NCI-H2171 (cell line): ENCODE results near the gene LRCH1.

Source experiments
- DNase-seq: peaks from one replicate; lab custom pipeline; 2025; lab: John Stamatoyannopoulos, UW

The LRCH1 gene

DNA sequence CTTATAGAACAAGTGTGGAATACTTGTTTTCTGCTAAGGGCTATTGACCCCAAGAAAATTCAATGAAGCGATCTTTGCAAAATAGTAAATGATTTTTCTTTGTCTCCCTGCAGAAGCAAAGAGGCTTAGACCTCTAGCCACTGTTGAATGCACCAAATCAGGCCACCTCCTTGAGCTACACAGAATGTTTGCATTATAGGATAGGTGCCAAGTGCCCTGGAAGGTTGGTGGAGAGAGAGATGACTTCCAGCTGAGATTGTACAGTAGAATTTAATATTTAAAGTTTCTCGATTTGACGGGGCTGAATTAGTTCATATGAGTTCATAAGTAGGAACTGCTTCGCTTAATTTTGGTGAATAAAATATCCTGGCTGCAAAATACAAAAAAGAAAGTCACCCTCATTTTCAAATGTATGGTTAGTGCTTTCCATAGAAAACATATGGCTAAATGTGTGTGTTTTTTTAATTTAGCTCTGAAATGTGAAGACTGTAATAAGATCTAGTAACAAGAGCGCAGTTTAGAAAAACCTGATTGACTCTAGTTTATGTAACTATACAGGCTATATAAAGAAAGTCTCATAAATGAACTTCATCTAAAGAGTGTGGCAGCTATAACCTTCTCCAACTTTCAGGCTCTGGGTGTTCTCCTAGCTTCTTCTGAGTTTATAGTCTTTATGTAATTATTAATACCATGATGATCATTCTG, 41.6 kb downstream of the LRCH1 start:
- DNase-seq = no peak

DNA sequence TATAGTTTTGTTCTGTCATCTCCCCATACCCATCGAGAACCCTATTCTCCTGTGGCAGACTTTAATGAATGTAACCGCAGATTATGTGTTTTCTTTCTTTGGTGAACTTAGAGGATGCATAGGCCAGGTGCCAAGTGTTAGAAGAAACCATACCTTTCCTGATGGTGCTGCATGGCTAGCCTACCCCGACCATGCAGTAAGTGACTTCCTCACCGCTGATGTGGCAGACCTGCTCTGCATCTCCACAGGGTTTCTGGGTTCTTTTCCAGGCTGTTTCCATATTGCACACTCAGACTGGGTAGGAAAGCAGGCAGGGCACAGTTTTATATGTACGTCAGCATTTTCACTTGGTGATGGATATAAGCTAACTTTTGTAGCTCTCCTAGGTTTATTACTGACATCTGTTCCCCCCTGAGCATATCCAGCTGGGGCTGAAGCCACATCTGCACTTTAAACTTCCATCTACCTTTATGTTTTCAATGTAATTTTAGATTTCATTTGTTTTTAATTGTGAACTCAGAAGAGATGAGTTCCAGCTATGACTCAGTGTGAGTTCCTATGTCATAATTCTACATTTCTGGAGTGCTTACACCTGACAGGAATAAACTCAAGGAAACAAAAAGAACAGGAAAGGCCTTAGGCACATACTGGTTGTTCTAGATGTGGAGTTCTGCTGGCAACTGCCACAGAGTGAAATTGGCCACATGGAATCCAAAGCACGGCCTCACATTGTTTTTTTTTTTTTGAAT, 42.3 kb downstream of the LRCH1 start:
- no peak for DNase-seq

DNA sequence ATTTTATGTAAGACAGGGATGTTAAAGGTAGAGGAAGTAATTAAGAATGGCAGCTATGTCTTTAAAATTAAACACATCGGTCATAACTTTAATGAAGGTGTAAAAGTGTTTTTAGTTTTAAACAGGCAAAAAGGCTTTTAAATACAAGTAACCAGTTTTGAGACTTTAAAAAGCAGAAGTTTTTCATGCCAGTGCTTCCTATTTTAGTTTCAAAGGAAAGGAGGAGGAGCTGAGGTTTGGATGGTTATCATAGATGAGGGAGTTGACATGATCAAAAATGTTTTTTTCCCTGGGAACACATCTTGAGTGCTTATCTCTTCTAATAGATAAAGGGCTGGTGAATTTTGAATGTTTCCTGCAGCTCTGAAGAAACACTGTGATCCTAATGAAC, 42.9 kb downstream of the LRCH1 start:
- DNase-seq = no peak

DNA sequence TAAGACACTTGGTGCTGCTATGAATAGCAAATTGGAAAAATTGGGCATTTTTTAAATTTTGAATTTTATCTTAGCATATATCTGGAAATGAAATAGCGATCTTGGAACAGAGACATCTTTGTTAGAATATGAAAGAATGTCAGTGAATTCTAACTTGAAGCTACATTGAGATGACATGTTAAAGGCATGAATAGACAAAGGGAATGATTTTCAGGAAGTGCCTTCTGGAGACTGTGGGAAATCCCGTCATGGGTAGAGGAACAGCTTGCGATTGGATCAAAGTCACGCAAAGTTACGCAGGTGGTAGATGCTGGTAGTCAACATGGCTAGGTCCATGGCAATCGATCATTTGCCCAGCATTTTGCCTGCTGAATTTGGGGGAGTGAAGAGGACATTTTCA, 43.5 kb downstream of the LRCH1 start:
- DNase-seq = no peak

DNA sequence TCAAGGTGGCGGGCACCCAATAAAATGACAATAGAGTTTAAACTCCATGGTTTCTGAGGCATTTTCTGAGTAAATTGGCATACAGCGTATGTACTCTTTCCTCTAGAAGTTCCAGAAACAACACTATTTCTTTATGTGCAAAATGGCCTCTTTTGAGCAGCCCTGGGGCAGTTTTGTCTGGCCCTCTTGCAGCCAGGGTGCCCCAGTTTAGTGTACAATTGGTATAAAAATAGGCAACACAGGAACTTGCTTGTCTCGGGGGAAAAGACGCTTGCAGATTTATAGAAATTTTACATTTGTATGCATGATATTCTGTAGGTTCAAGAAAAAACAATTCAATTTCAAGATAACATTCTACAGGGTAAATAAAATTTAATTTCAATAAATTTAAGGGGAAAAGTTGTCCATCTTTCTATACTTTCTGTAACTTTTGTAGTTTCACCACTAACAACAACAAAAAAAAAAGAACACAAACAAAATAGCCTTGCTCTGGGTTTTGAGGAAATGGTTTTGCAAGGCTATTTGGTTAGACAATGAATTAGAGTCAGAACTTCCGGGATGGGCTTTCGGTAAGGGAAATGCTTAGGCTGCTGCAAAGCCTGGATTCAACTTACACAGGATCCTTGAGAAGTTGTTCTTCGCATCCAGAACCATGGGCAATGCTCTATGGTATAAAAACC, 45.3 kb downstream of the LRCH1 start:
- no peak for DNase-seq

DNA sequence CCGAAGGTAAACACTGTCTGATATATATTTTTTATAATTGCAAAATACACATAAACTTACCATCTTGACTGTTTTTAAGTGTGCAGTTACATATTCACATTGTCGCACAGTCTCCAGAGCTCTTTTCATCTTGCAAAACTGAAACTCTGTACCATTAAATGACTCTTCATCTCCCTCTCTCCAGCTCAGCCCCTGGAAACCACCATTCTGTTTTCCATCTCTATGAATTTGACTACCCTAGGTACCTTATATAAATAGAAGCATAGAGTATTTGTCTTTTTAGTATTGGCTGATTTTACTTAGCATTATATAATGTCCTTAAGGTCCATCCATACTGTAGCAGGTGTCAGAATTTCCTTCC, 45.8 kb downstream of the LRCH1 start:
- no peak for DNase-seq

DNA sequence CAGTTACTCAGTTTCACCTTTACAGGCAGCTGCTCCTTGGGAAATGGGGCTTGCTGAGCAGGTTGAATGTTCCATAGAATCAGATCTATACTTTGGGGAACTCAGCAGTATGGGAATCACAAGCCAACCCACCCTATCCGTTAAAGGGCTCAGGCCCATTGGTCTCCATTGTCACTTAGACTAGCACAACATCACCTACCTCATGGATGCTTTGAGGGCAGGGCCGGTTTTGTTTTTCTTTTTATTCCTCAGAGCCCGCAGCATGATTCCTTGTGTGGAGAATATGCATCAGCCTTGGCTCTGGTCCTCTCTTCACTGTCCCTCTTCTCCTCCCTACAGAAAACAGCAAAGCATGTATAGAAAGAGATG, 48.0 kb downstream of the LRCH1 start:
- no peak for DNase-seq

DNA sequence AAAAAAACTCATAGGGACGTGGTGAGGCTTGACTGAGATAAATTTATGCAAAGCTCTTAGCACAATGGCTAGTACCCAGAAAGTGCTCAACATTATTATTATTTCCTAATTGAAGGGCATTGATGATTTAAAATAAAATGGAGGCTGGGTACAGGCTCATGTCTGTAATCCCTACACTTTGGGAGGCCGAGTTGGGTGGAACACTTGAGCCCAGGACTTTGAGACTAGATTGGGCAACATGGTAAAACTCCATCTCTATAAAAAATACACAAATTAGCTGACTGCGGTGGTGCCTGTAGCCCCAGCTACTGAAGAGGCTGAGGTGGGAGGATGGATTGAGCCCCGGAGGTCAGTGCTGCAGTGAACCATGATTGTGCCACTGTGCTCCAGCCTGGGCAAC, 49.6 kb downstream of the LRCH1 start:
- no peak for DNase-seq

DNA sequence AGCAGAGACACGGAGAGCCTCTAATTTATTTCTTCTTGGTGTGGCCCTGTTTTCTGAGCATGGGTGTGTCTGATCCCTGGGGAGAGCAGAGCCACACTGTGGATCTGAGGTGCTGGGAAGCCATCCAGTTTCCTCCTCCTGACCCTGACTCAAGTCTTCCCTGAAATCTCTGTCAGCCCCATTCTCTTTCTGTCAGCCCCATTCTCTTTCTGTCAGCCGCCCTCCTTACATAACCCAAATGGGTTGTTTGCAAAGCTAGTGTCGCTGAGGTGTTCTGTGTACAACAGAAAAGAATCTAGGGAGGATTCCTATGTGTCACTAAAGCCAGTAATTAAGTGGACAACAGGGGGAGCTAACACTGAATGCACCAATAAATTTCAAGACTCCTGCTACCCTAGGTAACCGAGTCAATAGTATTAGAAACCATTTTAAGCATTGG, 50.2 kb downstream of the LRCH1 start:
- no peak for DNase-seq

DNA sequence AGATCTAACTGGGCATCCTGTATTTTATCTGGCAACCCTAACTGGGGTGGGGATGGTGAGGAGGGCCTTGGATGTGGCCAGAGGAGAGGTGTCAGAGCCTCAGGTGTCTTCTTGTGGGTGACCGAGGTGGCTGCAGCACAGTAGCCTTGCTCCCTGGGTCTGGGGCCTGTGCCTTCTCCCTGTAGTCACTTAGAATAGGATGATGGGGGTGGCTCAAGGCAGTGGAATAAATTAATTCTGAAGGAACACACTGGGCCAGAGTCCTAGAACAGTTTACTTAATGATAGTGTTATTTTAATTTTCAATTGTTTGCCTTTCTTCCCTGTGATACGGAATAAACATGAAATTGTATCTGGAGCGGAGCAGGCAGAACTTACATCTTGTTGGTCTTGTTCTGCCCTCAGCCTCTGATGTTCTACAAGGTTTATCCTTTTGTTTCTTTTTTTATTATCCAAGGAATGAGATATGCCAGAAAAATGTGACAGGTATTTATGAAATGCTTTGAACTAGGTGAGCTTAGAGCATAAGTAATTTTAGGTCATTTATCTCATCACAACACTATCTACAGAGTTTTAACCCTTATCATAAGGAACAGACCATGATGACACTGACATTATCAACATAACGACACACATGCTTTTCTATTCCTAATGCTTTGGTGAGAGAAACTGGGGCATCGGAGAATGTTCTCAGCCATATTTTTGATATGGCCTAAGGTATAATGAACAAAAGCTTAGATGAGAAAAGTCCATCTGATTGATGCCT, 51.4 kb downstream of the LRCH1 start:
- no peak for DNase-seq

DNA sequence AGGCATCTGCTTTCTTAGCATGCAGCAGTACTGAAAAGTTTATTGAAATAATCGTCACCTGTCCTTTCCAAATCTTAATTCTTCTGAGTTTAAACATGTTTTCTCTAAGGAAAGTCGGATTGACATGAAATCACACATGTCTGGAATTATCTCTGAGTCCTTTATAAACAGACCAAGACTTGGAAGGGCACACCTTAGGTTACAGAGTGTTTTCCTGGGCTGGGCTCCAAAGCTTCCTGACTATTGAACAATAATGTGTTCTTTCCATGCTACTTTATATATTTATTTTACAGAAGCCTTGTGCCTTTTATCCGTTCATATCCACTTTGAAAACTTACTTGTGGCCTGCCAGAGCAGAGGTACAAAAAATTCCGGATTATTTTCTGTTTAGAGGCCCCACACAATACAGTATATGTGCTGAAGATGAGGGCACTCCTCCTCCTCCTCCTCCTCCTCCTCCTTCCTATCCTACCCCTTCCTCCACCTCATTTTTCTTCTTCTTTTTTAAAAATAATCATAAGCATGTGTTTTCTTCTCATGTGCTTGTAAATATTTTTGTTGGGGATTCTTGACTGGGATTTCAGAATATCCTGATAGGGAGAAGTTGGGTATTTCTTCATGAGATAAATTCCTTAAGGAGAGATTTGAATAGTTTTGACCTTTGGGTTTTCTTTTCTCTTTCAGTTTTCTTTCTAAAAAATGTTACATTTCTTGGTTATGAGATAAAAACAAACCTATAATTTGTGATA, 52.3 kb downstream of the LRCH1 start:
- DNase-seq = no peak

DNA sequence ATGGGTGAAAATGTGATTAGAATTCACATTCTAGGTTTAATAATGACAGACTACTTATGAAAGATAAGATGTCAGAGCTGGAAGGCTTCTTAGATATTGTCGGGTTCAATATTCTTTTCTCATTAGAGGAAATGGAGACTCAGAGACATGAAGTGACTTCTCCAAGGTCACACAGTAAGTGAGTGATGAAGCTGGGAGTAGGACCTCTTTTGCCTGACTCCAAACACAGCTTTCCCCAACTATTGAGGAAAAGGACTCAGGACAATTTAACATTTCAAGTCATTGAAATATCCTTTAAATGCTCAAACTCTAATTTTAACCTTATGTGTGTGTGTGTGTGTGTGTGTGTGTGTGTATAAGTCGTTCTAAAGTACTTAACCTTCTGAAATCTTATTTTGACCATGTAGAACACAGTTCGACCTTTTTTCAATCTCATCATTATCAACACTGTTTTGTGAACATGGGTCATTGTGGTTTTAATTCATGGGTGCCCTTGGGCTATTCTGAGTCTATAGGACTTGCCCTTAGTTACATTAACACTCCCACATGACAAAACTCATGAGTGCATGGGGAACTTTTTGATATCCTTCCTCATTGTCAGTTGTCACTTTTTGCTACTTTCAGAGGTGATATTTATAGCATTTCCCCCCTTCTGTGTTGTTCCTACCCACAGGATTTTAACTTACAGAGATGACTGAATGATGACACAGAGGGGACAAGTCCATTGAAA, 53.0 kb downstream of the LRCH1 start:
- DNase-seq = no peak

DNA sequence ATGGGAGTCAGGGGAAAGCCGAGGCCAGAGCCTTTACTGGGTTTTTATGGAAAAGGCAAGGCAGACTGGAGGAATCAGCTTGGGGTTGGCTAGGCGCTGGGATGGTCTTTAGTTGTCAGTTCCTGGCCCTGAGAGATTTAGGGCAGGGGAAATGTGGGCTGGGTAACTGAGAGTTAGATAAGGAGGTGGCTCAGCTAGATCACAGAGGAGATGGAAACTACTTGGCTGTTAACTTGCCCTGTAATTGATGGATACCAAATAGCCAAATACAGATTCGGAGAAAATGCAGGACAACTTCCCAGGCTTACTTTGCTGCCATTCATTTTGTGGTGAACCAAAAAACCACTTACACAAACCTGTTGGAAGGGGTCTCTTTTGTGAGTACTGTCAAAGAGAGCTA, 54.0 kb downstream of the LRCH1 start:
- DNase-seq = no peak

DNA sequence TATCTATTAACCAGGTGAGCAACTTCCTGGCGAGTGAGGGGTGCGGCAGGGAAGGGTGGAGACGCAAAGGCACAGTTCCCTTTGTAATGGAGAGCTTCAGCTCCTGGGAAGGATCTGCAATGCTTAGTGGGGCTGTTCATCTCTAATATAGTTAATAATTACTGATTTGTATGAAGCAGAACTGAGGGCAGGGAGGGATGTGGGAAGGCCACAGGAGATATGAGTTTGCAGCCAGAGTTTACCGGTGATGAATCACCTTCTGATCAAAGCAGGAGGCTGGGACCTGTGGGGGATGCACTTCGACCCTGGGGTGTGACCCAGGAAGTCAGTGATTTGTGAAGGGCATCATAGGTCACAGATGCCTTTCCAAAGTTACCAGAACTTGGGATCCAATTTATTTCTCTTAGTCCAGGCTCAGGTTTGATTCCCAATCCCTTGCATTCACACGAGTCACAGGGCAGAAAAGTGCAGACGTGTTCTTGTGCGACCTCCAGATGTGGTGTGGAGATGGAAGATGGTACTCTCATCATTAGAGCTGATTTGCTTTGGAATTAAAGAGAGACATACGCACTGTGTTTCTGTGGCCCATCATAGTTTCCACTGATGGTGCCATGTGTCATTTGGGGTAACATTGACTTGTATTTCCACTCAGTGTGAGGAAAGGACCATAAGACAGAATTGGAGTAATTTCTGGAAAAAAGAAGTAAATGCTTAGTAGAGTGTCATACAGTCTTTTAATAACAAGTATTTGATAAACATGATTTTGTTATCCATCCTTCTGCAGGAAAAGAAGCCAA, 55.0 kb downstream of the LRCH1 start:
- no peak for DNase-seq

DNA sequence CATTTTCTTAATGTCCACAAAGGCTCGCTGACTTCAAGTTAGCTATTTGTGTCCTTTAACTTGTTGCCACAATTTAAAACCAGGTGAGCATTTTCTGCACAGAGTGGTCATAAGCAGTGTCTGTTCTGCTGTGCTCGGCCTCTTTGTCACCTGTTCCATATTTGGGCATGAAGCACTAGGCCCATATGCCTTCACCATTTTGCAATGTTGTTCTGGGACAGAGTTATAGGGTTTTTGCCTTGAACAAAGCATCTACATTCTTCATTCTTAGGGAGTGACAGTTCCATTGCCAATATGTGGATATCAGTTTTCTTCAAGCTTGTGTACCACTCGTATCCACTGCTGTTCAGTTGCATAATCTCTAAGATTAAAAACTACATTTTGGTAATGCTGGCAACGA, 56.1 kb downstream of the LRCH1 start:
- no peak for DNase-seq

DNA sequence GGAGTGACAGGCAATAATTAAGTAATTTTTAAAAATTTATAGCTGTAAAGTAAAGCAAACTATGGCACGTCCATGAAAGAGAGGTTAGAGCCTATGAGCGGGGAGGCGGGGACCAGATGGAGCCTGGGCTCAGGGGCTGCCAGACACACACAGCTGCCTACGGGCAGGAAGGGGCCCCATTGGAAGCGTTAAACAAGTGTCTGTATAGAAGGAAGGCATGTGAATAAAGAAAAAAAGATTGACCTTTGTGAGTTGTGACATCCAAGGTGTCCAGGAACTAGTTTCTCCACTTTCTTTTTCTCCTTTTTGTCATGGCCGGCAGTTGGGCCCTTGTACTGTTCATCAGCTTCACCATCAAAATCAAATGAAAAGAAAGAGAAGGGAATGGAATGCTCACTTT, 56.8 kb downstream of the LRCH1 start:
- no peak for DNase-seq

DNA sequence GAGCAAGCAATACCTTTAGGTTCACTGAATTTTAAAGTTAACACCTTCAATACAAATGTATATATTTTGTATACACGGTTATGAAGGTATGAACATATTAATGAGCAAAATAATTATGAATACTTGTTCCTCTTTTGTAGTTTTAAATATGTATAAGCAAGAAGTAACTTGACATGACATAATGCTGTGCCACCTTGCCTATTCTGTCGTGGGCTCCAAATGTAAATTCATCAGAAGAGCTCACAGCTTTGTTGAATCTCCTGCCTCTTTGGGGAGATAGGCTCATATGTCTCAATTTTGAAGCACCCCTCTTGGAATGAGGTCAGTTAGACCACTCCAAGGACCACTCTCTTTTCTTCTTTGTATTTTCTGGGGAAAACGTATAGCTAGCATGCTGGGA, 59.3 kb downstream of the LRCH1 start:
- no peak for DNase-seq

DNA sequence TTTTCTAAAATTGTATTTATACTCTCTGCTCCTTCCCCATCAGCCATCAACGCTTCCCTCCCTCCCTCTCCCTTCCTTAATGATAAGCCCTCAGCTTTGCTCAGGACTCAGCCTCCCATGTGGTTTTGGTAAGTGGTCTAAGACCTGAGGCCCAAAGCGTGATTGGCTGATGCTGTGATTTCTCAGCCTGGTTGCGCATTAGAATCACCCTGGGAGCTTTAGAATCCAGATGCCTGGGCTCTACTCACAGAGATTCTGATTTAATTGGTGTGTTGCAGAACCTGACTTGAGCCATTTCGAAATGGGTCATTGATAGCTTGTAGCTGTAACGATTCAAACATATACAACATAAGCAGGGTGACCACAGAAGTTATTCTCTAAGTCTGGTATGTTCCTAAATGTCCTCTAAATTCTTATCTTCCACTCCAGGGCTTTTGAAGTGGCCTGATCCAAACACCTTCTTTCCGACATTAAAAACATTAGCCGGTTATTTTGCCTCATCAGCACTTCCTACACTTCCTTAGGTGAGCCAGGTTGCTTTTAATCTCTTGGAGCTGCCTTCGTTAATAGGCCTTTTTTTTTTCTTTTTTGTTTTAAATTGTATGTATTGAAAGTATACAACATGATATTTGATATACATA, 60.6 kb downstream of the LRCH1 start:
- no peak for DNase-seq

DNA sequence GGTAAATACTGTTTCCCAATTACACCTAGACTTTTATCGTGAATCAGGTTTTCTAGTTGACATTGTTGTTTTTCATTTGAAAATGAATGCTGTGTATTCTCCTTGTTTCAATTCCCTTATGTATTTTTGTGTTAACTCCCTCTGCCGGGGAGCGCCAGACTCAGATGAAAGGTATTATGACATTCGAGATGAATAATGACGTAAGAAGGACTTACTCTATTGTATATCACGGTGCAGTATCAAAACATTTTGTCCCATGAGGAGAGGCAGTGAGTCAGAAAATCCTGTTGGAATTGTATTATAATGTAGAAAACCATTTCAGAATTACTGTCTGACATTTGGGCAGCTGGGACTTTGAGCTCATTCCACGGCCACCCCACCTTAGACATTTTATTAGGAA, 61.6 kb downstream of the LRCH1 start:
- DNase-seq = no peak
